Measurements from ENCODE around the gene DPCD.

DNA sequence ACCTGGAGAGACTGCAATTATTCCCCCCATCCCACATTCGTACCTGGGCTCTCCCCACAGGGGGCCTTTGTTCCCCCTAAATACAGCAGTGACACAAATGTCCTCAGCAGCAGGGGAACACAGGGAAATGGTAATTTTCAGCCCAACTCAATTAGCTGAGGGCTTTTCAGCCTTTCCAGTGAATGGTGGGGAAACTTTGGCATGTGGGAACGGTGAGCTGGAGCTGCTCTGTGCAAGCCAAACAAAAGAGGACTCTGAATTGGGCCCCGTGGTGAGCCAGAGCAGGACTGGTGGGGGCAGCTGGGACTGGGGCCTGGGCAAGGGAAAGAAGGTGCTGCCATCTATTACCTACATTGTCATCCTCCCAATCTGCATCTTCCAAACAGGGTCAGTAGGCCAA, 55.9 kb downstream of the DPCD start:
- TF ChIP-seq, protein P1, sequence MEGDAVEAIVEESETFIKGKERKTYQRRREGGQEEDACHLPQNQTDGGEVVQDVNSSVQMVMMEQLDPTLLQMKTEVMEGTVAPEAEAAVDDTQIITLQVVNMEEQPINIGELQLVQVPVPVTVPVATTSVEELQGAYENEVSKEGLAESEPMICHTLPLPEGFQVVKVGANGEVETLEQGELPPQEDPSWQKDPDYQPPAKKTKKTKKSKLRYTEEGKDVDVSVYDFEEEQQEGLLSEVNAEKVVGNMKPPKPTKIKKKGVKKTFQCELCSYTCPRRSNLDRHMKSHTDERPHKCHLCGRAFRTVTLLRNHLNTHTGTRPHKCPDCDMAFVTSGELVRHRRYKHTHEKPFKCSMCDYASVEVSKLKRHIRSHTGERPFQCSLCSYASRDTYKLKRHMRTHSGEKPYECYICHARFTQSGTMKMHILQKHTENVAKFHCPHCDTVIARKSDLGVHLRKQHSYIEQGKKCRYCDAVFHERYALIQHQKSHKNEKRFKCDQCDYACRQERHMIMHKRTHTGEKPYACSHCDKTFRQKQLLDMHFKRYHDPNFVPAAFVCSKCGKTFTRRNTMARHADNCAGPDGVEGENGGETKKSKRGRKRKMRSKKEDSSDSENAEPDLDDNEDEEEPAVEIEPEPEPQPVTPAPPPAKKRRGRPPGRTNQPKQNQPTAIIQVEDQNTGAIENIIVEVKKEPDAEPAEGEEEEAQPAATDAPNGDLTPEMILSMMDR (conservative IDR thresholded peaks at IDR 0.05) = no peak
- TF ChIP-seq EZH2 (IDR thresholded peaks at IDR 0.05; ENCODE audit: low read depth) = no peak

All from PC-9 (cell line).